AG08395 (cell line): ENCODE data around the gene ITGB6.

Experiments
- DNase-seq: peaks from one replicate; pipeline ENCODE4 v3.0.0; 2012; ENCODE audit warnings: mixed read lengths, low spot score

The ITGB6 gene

GRCh38 chr2:160221391-160222276, 21.6 kb upstream of the ITGB6 start:
- peak; percentile 84 for DNase-seq

- no peak for DNase-seq
Observed at GRCh38 chr2:160220545-160221009, 20.5 kb upstream of the ITGB6 start.

- no peak for DNase-seq
Observed at GRCh38 chr2:160220026-160220425, 20.0 kb upstream of the ITGB6 start.

GRCh38 chr2:160214461-160215445, 14.7 kb upstream of the ITGB6 start:
- peak; percentile 89 for DNase-seq

- no peak for DNase-seq
Observed at GRCh38 chr2:160213511-160213910, 13.4 kb upstream of the ITGB6 start.

- DNase-seq, result no peak
Observed at GRCh38 chr2:160210599-160211138, 10.6 kb upstream of the ITGB6 start.

DNA sequence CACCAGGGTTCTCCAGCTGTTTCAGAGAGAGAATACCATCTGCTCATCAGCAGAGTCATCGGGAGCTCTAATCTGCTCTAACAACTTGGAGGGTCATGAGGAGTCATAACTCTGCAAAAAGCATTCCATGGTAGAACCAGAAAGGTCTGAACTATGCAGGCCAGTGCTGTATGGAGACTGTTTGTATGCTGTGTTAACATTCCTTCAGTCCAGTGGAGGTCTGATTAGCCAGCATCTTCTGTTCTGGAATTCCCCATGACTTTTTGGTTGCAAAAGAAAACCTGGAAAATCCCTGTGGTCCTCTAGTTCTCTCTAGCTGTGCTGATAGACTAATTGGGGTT, 9.4 kb upstream of the ITGB6 start:
- peak; percentile 80 for DNase-seq

DNA sequence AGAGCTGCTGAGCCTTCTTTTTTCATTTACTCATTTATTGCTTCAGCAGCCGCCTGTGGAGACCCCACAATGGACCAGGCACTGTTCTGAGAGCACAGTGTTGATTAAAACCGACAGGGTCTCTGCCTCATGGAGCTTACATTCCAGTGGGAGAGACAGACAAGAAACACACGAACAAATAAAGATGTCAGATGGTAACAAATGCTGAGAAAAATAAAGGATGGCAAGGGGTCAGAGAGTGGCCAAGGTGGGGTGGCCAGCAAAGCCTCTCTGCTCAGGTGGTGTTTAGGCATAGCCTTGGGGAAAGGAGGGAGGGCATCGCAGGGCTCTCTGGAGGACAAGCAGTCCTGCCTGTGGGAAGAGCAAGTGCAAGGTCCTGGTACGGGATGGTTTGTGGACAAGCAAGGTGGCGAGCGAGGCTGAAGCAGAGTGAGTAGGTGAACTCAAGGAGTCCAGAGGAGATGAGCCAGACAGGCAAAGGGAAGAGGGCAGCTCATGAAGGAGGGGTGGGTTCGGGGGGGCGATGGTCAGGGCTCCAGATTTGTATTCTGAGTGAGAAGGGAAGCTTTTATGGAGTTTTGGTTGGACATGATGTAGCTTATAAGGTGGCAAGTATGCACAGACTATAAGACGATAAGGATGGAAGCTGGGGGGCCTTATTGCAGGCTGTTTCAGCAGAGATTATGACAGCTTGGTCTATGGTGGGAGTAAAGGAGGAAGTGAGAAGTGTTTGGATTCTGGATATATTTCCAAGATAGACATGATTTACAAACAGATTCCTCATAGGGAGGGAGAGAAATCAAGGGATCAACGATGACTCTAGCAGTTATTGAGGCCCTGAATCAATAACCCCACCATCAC, 8.8 kb upstream of the ITGB6 start:
- DNase-seq, result no peak

DNA sequence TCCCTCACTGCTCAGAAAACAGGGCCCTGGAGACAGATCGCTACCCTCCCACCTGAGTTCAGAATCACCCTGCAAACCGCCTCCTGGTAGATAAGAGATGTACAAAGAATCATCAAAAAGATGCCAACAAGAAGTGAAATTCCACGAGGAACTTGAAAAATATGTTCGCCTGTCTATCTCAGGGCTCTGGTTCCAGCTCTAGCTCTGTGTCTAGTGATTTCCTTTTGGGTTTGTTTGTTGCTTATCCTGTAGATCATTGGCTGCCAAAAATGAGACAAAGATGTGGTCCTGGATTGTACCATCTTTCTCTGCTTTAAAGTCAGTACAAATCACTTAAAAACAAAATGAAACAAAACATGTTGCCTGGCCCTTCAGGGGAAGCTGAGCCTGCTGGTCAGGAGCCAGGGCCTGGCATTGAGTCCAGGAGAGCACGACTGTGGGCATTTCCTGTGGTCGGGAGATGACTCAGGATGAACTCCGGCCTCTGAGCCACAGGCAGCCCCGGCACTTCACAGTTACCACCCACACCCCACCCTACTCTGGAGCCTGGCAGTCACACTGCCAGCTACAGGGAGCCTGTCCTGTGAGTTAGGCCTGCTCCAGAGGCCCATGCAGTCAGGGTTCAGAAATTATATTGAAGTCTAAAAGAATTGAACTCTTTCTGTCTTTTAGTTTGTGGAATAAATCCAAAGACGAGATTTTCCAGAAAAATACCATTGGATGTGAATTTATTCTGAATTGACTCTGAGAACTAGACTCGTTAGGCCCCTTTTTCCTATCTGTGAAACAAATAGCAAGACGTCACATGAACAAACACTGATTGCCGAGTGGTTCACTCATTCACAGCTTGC, 8.0 kb upstream of the ITGB6 start:
- peak; percentile 93 for DNase-seq

- DNase-seq, result no peak
Observed at GRCh38 chr2:160207271-160207670, 7.2 kb upstream of the ITGB6 start.

DNA sequence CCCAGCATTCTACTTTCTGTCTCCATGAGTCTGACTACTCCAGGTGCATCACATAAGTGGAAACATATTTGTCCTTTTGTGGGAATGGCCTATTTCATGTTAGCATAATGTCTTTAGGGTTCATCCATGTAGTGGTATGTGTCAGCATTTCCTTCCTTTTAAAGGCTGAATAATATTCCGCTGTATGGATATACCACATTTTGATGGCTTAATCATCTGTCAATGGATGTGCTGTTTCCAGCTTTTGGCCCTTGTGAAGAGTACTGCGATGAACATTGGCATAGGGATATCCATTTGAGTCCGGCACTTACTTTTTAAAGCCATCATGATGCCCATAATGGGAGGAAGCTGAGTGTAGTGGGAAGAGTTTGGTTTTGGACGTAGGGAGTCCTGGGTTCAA, 6.4 kb upstream of the ITGB6 start:
- DNase-seq, result no peak

GRCh38 chr2:160205505-160205904, 5.4 kb upstream of the ITGB6 start:
- peak; percentile 93 for DNase-seq

DNA sequence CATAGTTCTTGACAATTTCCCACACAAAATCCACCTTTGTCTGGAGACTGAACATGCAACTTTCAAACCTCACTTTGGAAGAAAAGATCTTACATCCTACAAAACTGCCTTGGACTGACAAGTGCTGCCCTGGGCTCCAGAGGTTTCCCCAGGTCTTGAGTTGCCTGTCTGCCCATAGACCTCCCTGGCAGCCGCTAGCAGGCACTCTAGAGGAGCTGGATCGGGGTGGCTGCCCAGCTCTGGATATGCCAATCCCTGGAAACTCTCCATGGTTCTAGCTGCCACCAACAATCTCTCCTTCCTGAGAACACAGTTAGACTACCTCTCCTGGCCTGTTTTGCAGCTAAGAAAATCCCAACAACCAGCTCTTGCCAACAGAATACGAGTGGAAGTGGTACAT, 3.4 kb upstream of the ITGB6 start:
- no peak for DNase-seq

DNA sequence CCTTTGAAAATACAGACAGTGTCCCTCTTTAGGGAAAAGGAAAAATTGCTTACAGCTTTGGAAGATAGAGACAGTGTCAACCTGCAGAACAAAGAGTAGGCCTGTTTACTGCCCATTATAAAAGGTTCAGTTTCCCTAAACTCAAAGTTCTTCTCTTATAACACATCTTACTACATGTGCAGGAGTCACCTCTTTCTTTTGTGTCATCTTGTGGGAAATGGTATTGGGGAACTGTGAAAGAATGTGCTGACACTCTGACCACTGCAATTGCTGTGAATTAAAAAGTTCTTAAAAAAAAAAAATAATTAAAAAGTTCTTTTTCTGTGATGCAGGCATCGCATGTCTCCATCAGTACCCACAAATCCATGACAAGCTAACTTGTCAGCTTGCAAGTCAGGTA, 2.9 kb upstream of the ITGB6 start:
- DNase-seq, result no peak

DNA sequence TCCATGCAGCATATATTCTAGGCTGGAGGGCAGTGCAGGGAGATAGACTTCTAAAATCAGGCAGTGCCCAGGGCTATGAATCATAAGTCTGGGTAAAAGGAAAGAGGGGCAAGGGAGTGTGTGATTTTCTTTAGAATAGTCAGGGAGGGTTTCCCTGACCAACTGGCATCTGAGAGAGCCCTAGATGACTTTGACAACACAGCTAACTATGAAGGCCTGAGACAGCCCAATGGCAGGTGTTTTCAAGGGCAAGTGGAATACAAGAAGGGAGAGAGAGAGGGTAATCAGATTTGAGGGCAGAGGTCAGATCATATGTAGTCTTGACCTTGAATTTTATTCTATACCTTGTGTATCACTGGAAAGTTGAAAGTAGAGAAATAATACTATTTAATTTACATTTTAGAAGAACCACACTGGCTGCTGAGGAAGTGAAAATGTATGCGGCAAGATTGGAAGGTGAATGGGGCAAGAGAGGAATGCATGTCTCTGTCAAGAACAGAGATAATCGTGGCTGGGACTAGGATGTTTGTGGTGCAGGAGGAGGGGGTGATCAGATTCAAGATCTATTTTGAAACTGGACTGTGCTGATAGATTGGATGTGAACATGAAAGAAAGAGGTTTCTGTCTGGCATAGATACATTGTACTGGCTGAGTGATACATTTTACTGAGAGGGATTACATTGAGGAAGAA, 1.9 kb upstream of the ITGB6 start:
- DNase-seq, result no peak

DNA sequence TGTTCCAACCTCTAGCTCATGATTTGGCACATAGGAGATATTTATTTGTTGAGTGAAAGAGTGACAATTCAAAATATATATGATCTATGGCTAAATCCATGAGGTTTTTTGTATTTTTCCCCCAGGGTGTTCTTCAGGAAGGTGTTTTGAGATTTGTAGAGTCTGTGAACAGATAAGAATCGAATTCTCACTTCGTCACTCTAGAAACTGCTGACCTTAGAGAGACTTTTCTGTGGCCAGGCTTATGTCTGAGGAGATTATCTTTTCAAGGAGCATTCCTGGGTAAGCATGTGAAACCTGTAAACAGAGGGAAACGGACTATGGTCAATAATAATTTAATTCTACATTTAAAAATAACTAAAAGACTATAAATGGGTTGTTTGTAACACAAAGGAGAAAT, 849 bp upstream of the ITGB6 start:
- no peak for DNase-seq

- DNase-seq, result no peak
Observed at GRCh38 chr2:160199053-160199452, 1.0 kb downstream of the ITGB6 start.

- DNase-seq, result no peak
Observed at GRCh38 chr2:160197587-160197986, 2.5 kb downstream of the ITGB6 start.

DNA sequence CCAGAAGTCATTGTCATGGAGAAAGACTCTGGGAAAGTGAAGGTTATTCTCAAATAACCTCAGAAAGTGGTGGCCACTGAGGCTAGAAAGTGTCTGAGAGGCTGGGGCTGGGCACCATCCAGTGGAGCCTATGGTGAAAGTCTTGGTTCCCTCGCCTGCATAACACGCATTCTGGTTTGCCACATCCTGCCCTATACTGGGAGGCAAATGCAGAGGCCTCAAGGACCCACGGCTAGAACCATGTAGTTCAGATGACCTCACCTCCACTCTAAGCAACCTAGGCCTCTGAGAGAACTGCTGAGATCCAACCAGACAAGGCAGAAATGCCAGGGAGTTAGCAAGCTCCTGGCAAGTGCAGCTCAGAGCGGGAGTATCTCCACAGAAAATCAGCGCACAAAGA, 5.1 kb downstream of the ITGB6 start:
- DNase-seq, result no peak

- no peak for DNase-seq
Observed at GRCh38 chr2:160194351-160194750, 5.7 kb downstream of the ITGB6 start.
